Erythroblast (primary cell): ENCODE results near the gene HAUS7.

Source experiments
- DNase-seq, 2 experiments: peaks; one replicate each; lab custom pipeline; 2025; lab: John Stamatoyannopoulos, UW
- GATA1 ChIP-seq: IDR thresholded peaks from 2 replicates; pipeline ENCODE4 v1.6.1; 2011; ENCODE audit warnings: low read depth, mild to moderate bottlenecking, control low read depth, low read length, moderate library complexity
- POLR2A ChIP-seq: IDR thresholded peaks from 2 replicates; pipeline ENCODE4 v1.6.1; 2011; ENCODE audit warnings: mild to moderate bottlenecking, low read length

The HAUS7 gene

DNA sequence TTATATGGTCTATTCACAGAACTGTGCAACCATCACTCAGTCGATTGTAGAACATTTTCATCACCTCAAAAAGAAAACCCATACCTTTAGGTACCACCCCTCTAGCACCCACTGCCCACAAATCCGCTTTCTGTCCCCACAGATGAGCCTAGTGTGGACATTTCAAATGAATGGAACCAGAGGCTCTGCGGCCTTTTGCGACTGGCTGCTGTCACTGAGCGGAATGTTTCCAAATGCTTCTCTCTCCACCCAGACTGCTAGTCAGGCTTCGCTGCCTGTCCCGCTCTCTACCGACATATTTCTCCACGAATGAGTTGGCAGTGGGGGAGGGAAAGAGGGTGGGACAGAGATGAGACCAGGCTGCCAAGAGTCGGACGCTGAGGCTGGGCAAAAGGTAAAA lies 22.7 kb upstream of the HAUS7 start:
- no peak for TF ChIP-seq GATA1
- TF ChIP-seq POLR2A = no peak

DNA sequence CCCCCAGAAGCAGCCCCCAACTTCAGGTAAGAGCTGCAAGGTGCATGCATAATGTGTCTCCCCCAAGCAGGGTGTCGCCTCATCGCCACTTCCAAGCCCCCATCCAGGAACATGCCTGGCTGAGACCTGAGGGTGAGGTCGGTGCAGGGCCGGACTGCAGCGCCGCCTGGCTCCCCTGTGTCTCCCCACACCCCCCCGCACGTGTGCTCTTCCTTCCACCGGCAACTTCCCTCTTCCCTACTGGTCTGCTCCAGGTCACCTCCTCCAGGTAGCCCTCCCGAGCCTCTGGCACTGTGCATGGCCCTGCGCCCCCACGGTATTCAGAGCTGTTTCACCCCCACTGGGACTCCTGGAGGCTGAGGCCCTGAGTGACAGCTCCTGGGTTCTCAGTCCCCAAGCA lies 22.2 kb upstream of the HAUS7 start:
- TF ChIP-seq POLR2A (no peak), GATA1 (no peak)
- DNase-seq = no peak

More for the DNA sequence above, 22.7 kb upstream of the HAUS7 start:
- no peak for DNase-seq

DNA sequence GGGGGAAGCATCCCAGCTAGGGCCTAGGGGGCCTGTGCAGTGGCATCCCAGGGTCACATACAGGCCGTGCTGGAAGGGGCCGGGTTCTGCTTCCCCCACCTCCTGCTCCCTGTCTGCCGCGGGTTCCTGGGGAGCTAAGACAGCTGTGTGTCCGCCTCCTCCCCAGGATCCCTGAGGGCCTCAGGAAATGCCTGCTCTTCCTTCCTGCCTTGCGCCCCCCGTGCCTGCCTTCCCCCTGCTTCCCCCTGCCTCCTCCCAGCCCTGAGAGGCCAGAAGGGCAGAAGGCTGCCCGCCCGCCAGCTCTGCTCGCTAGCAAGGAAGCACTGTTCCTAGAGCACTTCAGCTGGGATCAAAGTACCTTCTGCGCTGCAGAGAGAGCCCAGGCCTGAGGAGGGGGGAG lies 21.5 kb upstream of the HAUS7 start:
- no peak for TF ChIP-seq GATA1
- TF ChIP-seq POLR2A = no peak
- no peak for DNase-seq

DNA sequence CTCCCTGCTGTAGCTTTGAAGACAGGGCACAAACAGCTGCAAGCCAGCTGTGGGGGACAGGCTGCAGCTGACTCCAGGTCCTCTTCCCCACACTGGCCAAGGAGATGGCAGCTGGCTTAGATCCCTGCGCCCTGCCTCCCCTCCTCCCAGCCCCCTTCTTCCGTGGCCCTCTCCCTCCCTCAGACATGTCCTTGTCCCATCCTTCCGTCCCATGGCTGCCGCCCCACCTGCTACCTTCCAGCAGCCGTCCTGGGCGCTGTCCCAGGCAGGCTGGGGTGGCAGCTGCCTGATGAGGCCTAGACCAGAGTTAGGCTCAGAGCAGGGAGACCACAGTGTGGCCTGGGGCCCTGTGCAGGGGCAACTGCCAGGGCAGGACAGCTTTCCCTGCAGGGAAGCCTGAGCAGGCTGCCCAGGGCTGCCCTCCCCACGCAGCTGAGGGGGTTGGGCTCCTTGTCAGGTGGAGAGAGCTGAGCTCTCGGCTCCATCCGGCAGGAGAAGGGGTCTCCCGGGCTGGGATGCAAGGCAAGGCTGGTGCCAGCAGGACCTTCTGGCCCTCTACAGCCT lies 21.1 kb upstream of the HAUS7 start:
- DNase-seq = no peak
- TF ChIP-seq GATA1 (no peak), POLR2A (no peak)

DNA sequence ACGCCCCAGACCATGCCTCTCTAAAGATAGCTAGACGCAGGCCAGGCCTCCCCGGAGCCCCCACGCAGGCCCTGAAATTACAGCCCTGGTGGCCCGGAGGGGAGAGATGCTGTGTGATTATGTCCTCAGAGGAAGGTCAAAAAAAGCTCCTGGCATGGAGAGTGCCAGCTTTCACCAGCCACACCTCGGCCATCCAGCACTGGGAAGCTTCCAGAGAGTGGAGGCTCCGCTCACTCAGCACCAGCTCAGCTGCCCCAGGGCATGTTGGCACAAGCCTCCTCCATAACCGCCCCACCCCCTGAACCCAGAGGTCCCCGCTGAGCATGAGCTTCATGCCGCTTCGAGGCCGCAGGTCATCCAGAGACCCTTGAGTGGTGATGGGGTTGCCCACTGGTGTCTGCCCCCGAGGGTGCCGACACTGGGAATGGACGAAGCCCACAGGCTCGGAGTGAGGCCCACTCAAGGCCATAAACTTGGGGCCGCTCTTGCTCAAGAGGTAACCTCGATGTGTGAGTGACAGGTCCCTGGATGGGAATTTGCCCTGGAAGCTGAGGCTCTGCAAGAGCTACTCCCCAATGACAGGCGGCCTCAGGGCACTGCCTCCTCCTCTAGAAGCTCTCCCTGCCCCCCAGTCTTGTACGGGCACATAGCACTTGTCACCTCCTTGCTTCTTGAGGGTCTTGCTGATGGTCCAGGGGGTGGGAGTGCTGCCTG lies 20.0 kb upstream of the HAUS7 start:
- no peak for TF ChIP-seq GATA1
- no peak for TF ChIP-seq POLR2A
- no peak for DNase-seq

DNA sequence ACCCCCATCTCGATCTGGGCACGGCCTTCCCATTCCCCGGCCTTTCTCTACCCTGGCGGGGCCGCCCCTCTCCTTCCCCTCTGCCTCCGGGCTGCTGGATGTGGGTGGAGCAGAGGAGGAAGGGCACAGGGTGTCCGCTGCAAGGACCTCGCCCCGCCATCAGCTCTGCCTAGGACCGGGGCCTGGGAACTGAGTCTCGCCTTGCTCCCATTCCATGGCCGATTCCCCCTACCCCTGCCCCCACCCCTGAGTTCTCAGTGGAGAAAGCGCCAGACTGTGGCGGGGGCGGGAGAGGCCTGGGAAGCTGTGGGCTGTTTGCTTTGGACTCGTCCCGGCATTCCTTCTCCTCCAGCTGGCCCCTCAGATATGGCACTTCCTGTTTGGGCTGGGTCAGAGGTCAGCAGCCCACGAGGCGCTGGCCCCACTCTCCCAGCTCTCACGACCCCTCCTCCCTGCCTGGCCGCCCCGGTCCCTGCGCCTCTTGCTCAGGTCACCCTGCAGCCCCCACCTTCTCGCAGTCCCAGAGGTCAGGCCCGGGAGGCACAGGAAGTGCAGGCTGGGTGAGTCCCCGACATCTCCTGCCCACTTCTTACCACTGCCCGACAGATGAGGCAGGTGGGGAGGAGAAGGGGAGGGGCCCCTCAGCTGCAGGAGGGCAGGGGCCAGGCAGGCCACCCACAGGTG lies 18.0 kb upstream of the HAUS7 start:
- TF ChIP-seq POLR2A = no peak
- no peak for TF ChIP-seq GATA1

DNA sequence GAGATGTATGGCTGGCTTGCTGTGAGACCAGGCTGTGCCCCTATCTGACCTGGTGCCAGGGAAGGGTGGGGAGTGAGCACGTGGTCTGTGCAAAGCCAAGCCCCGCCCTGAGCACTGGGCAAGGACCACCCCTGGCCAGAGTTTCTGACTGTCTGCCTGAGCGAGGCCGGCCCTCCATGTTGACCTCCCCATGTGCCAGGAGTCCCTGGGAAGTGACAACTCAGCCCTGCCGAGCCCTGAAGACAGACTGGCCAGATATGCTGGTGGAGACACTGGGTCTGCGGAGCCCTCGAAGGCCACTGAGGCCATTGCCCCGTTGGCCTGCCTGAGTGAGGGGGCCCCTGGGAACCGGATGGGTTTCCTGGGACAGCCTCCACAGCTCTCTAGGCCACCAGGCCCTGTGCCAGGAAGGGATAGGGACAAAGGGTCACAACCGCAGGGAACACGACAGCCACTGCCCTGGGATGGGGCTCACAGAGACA lies 17.3 kb upstream of the HAUS7 start:
- DNase-seq = no peak
- TF ChIP-seq POLR2A (no peak), GATA1 (no peak)

More for the DNA sequence above, 18.0 kb upstream of the HAUS7 start:
- DNase-seq = no peak

DNA sequence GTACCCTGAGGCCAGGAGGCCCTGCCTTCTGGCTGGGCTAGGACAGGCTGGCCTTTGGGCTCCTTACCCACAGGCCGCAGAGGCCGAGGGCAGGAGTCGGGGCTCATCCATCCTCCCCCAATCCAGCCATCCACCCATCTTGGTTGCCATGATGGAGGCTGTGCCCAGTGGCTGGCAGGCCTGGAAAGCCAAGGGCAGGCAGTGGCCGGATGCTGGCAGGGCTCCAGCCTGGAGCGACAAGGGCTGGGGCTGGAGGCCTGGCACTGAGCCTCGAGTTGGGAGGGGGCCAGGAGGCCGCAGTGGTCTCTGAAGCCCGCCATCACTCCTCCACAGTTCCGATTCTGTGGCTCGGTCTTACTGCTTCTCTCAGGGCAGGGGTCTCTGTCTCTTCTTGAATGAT lies 15.8 kb upstream of the HAUS7 start:
- DNase-seq = no peak
- no peak for TF ChIP-seq POLR2A
- no peak for TF ChIP-seq GATA1

DNA sequence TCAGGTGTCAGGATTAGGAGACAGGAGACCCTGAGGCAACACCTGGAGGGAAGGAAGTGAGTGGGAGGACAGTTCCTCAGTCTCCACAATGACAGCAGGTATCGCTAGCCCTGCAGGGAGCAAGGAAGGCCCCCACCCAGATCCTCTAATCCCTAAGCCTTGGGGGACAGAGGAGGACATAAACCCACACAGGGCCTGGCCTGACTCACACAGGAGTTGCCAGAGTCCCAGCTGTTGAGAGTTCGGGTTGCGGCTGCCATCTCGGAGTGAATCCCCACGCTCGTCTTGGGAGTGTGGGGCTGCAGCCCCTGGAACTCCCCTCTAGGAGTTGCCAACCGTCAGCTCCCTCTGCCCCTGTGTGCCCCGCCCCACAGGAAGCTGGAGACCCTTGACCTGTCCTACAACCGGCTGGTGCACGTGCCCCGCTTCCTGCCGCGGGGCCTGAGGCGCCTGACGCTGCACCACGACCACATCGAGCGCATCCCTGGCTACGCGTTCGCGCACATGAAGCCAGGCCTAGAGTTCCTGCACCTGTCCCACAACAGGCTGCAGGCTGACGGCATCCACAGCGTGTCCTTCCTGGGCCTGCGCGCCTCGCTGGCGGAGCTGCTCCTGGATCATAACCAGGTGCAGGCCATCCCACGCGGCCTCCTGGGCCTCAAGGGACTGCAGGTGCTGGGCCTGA lies 15.2 kb upstream of the HAUS7 start:
- no peak for DNase-seq
- TF ChIP-seq POLR2A = no peak
- no peak for TF ChIP-seq GATA1

DNA sequence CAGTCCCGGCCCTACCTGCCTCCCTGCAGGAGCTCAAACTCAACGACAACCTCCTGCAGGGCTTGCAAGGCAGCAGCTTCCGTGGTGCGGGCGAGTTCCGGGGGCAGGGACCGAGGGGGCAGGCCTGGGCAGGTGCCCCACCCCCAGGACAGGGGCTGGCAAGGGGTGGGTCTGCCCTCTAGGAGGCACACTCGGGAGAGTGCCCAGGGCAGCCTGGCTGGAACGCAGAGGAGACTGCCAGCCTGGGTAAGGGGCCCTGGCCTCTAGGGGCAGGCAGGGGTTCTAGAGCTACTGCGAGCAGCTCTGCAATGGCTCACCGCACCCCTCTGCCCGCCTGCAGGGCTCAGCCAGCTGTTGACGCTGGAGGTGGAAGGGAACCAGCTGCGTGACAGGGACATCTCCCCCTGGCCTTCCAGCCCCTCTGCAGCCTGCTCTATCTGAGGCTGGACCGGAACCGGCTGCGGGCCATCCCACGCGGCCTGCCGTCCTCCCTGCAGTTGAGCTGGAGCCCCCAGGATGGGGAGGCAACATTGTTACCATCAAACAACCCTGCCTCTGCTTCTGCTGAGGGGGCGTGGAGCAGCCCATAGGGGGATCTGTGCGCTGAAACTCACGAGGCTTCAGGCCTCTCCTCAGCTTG lies 12.1 kb upstream of the HAUS7 start:
- TF ChIP-seq POLR2A = no peak
- no peak for TF ChIP-seq GATA1

DNA sequence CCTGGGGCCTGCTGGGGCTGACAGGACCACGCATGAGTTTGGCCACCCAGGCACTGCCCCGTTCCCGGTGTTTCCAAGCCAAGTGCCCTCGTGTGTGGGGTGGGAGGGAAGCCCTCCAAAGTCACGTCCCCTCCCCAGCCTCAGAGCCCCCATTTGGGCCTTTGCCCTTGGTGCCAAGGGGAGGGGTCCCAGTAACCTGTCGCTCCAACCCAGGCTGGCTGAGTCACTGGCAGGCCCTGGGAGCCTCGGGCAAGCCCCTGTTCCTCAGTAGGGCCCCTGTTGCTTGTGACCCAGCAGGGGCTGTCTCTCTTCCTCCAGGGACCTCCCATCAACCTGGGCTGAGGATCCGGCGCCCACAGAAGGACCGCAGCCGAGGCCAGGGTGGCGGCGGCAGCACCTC lies 10.7 kb upstream of the HAUS7 start:
- no peak for DNase-seq
- no peak for TF ChIP-seq GATA1
- TF ChIP-seq POLR2A = no peak

More for the DNA sequence above, 12.1 kb upstream of the HAUS7 start:
- no peak for DNase-seq

DNA sequence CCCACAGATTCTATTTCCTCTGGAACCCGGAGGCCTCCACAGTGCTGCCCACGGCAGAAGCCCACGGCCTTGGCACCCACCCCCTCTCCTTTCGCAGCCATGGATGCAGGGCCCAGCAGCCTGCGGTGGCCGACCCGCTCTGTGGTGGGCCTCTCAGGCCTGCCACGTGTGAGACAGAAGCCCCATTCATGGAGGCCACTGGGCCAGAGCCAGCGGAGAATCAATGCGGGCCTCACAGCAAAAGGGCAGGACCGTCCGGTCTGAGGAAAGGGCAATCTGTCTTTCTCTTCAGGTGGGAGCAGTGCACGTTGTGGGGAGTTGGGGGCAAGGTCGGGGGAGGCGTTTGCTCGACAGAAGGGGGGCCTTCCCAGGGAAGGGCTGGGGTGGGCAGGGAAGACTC lies 8.4 kb upstream of the HAUS7 start:
- no peak for DNase-seq
- no peak for TF ChIP-seq GATA1
- no peak for TF ChIP-seq POLR2A

DNA sequence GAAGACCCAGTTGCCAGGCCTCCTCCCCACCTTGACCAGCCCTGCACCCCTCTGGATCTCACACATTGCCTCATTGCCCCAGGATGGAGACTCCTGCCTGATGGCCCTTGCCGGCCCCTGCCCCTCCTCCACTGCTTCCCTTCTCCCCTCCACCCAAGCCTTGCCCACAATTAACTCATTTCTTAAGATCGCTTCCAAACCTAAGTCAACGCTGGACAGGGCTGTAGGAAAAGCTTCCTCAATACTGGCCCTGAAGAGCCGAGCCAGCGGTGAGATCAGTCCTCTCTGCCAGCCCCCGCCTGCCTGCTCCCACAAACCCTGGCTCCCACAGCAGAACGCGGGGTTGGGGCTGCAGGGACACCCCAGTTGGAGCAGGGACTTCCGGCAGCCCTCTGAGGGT lies 7.5 kb upstream of the HAUS7 start:
- DNase-seq = no peak
- TF ChIP-seq GATA1 (no peak), POLR2A (no peak)

DNA sequence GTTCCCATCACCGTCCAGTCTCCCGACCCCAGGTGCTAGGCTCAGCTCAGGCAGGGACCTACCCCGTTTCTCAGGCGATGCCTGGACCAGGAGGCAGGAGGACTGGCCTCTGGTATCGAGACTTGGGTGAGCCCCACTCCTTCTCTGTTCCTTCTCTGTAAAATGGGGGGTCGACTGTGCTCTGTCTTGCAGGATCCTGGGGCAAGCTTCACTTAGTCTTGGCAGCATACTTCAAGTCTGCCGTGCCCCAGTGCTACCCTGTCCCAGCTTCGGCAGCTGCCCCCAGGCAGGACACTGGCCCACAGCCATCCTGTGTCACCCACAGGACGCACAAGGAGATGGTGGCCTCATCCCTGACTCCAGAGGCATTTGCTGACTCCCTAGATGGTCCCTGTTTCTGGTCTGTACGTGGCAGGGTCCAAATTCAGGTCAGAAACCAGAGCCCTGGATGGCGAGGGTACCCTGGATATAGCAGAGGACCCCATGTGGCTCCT lies 7.0 kb upstream of the HAUS7 start:
- TF ChIP-seq POLR2A (no peak), GATA1 (no peak)
- no peak for DNase-seq
